OCI-LY3 (cell line): Measurements from ENCODE around the gene COL27A1.
"Not testable (repeated sequence)": the region's sequence is repeated elsewhere in the genome, so short reads cannot be mapped to it uniquely, and the experiment has no call there.

Source experiments
- EZH2phosphoT487 ChIP-seq: fragments of 200-600 bp; shearing (Covaris generic); IDR thresholded peaks from 2 replicates; pipeline ENCODE4 v1.6.1; 2018; ENCODE audit warnings: antibody characterized with exemption, mixed run types, low read depth
- TF ChIP-seq, protein P1 (sequence below): fragments of 200-600, 300-600 bp; sonication (generic); IDR thresholded peaks from 2 replicates; pipeline ENCODE4 v1.5.1; 2014; ENCODE audit warnings: antibody characterized with exemption, low read length, low read depth

DNA sequence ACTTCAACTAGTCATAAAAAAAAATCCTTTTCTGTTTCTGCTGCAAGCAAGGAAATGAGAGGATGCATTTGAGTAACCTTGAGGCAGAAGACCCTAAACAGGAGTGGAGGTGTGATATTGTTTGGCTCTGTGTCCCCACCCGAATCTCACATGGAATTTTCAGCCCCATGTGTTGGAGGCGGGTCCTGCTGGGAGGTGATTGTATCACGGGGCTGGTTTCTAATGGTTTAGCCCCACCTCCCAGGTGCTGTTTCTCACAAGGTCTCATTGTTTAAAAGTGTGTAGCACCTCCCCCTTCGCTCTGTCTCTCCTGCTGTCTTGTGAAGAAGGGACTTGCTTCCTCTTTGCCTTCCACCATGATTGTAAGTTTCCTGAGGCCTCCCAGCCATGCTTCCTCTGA, 178.4 kb downstream of the COL27A1 start:
- not testable (repeated sequence) for TF ChIP-seq EZH2phosphoT487
- TF ChIP-seq, protein P1, sequence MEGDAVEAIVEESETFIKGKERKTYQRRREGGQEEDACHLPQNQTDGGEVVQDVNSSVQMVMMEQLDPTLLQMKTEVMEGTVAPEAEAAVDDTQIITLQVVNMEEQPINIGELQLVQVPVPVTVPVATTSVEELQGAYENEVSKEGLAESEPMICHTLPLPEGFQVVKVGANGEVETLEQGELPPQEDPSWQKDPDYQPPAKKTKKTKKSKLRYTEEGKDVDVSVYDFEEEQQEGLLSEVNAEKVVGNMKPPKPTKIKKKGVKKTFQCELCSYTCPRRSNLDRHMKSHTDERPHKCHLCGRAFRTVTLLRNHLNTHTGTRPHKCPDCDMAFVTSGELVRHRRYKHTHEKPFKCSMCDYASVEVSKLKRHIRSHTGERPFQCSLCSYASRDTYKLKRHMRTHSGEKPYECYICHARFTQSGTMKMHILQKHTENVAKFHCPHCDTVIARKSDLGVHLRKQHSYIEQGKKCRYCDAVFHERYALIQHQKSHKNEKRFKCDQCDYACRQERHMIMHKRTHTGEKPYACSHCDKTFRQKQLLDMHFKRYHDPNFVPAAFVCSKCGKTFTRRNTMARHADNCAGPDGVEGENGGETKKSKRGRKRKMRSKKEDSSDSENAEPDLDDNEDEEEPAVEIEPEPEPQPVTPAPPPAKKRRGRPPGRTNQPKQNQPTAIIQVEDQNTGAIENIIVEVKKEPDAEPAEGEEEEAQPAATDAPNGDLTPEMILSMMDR, result not testable (repeated sequence)
